K562 (cell line): Measurements from ENCODE around the gene TYMP. TPM values are rescaled to one million over a fixed set of nuclear protein-coding genes. Genes with fewer than 3 reads are reported as not detected.

Source experiments
- ATAC-seq: fragments of 200-7000 bp; cut with Tn5 transposase; 3 replicates; pipeline ENCODE4 v1.9.1; 2020; ENCODE audit warnings: moderate library complexity
- BruUV-seq: library from RNA; stranded (reverse); fragments of 400-500 nt; replicated peaks from 2 replicates; lab custom pipeline; 2021; lab: Mats Ljungman, UMichigan
- CTCF ChIA-PET: fragments of 300-600 bp; formaldehyde crosslinking; extraction: SDS; loops from one replicate; lab custom pipeline; 2021; ENCODE audit warnings: low intra/inter-chr PET ratio; lab: Yijun Ruan, JAX
- POLR2A ChIA-PET: fragments of 300-600, 350-650 bp; sonication (Branson Sonifier 250); formaldehyde crosslinking; extraction: SDS; loops from one replicate; lab custom pipeline; 2021; ENCODE audit warnings: antibody characterized with exemption, inconsistent platforms; lab: Yijun Ruan, JAX
- DNase-seq, 4 experiments: peaks; one replicate each; pipeline versions ENCODE4 v3.0.0 to v3.0.0-alpha.2; 2011 to 2018; ENCODE audit warnings: low spot score in 3 of 4, mixed read lengths in 3 of 4; ENCODE audit errors: extremely low read depth in 1 of 4
- FAIRE-seq: peaks from 2 replicates; lab custom pipeline; 2011; peaks lifted over from hg19 to GRCh38; lab: Jason Lieb, UNC
- H2AFZ ChIP-seq: 2 replicates; pipeline ENCODE4 v1.6.0; 2011; ENCODE audit warnings: low read depth, low read length, control low read depth, inconsistent platforms
- H3K27ac ChIP-seq: fragments of 200-600 bp; 3 replicates; pipeline ENCODE4 v1.8.0; 2011; ENCODE audit warnings: low read depth, mild to moderate bottlenecking, control low read depth, inconsistent platforms, low read length, moderate library complexity, mixed read lengths; ENCODE audit errors: extremely low read depth
- H3K27me3 ChIP-seq, 2 experiments: fragments of 300-600 bp in 1 of 2; 2 replicates in 1 of 2; 3 replicates in 1 of 2; pipeline versions ENCODE4 v1.6.0 to v1.8.0; 2011; ENCODE audit warnings: inconsistent platforms in 2 of 2, low read length in 2 of 2, mild to moderate bottlenecking in 1 of 2, mixed read lengths in 1 of 2, moderate library complexity in 1 of 2; ENCODE audit not compliant: control insufficient read depth in 2 of 2, insufficient read depth in 2 of 2
- H3K36me3 ChIP-seq: fragments of 300-600 bp; 3 replicates; pipeline ENCODE4 v1.8.0; 2011; ENCODE audit warnings: mild to moderate bottlenecking, low read length, inconsistent platforms; ENCODE audit not compliant: control insufficient read depth, insufficient read depth
- H3K4me1 ChIP-seq, 2 experiments: fragments of 200-600 bp in 1 of 2; replicated peaks in 1 of 2; 2 replicates in 1 of 2; 3 replicates in 1 of 2; pipeline versions ENCODE4 v1.5.1 to v1.8.0; 2011; ENCODE audit warnings: inconsistent platforms in 2 of 2, low read length in 2 of 2, mild to moderate bottlenecking in 1 of 2, mixed read lengths in 1 of 2, moderate library complexity in 1 of 2; ENCODE audit not compliant: control insufficient read depth in 2 of 2, insufficient read depth in 2 of 2
- H3K4me2 ChIP-seq: 2 replicates; pipeline ENCODE4 v1.6.1; 2011; ENCODE audit warnings: low read length, control low read depth, inconsistent platforms, mixed read lengths; ENCODE audit not compliant: insufficient read depth
- H3K4me3 ChIP-seq: fragments of 200-600 bp; sonication (generic), shearing (Covaris generic); 2 replicates; pipeline ENCODE4 v1.5.1; 2016; ENCODE audit warnings: control low read depth, inconsistent platforms
- H3K79me2 ChIP-seq: fragments of 200-600 bp; 3 replicates; pipeline ENCODE4 v1.8.0; 2011; ENCODE audit warnings: low read length, inconsistent platforms; ENCODE audit not compliant: control insufficient read depth, insufficient read depth
- H3K9ac ChIP-seq, 2 experiments: 2 replicates each; pipeline versions ENCODE4 v1.6.0 to v1.6.1; 2011; ENCODE audit warnings: low read depth in 2 of 2, low read length in 2 of 2, control low read depth in 1 of 2, inconsistent platforms in 1 of 2, mild to moderate bottlenecking in 1 of 2, mixed read lengths in 1 of 2; ENCODE audit not compliant: insufficient read depth in 1 of 2
- H3K9me1 ChIP-seq: one replicate; pipeline ENCODE4 v1.6.0; 2011; ENCODE audit warnings: inconsistent platforms, mild to moderate bottlenecking, low read length, moderate library complexity; ENCODE audit not compliant: control insufficient read depth, insufficient read depth
- H3K9me3 ChIP-seq: replicated peaks from 2 replicates; pipeline ENCODE4 v1.5.1; 2011; ENCODE audit warnings: low read depth, low read length, inconsistent platforms; ENCODE audit not compliant: control insufficient read depth, insufficient read depth
- H4K20me1 ChIP-seq: replicated peaks from 2 replicates; pipeline ENCODE4 v1.6.1; 2011; ENCODE audit warnings: low read length, inconsistent platforms, mixed read lengths; ENCODE audit not compliant: control insufficient read depth, insufficient read depth
- BRD4 ChIP-seq: fragments of 200-600 bp; sonication (generic); IDR thresholded peaks from 2 replicates; pipeline ENCODE4 v1.6.1; 2017; ENCODE audit warnings: inconsistent platforms
- HNRNPH1 ChIP-seq: fragments of 200-400 bp; formaldehyde crosslinking; optimal IDR thresholded peaks from 2 replicates; pipeline ENCODE3; 2017; ENCODE audit warnings: low read depth, mild to moderate bottlenecking, low read length, moderate library complexity
- JUN ChIP-seq, 2 experiments: sonication (generic) in 1 of 2; formaldehyde crosslinking in 1 of 2; IDR thresholded peaks; 2 replicates each; pipeline versions ENCODE4 v1.6.1 to v1.8.0; 2012 to 2022; ENCODE audit warnings: borderline replicate concordance in 2 of 2, mild to moderate bottlenecking in 2 of 2, improper control_type of control experiment in 1 of 2, low read depth in 1 of 2, low read length in 1 of 2, missing genetic modification reagents in 1 of 2
- NFRKB ChIP-seq: fragments of 450-650 bp; IDR thresholded peaks from 2 replicates; pipeline ENCODE4 v1.6.1; 2016; ENCODE audit warnings: low read depth
- PHF20 ChIP-seq: fragments of 450-650 bp; IDR thresholded peaks from 2 replicates; pipeline ENCODE4 v1.6.1; 2018; ENCODE audit not compliant: partially characterized antibody
- SIN3B ChIP-seq: fragments of 450-650 bp; IDR thresholded peaks from 2 replicates; pipeline ENCODE4 v1.6.1; 2017; ENCODE audit warnings: low read depth, mild to moderate bottlenecking, moderate library complexity
- SRSF3 ChIP-seq: fragments of 200-400 bp; formaldehyde crosslinking; IDR thresholded peaks from 2 replicates; pipeline ENCODE4 v1.6.1; 2016; ENCODE audit warnings: mild to moderate bottlenecking, low read length, moderate library complexity; ENCODE audit not compliant: insufficient read depth
- SUPT5H ChIP-seq: fragments of 450-650 bp; IDR thresholded peaks from 2 replicates; pipeline ENCODE4 v1.6.1; 2016
- TAF1 ChIP-seq: IDR thresholded peaks from 2 replicates; pipeline ENCODE4 v1.6.1; 2011; ENCODE audit warnings: mild to moderate bottlenecking, low read length, moderate library complexity; ENCODE audit not compliant: insufficient read depth, control insufficient read depth, severe bottlenecking; ENCODE audit errors: extremely low read depth
- TAF9B ChIP-seq: fragments of 450-650 bp; IDR thresholded peaks from 2 replicates; pipeline ENCODE4 v1.6.1; 2018; ENCODE audit warnings: mild to moderate bottlenecking; ENCODE audit not compliant: partially characterized antibody
- TEAD1 ChIP-seq, 2 experiments: fragments of 450-650 bp in 1 of 2; sonication (generic) in 1 of 2; formaldehyde crosslinking; IDR thresholded peaks; 2 replicates each; pipeline versions ENCODE4 v1.4.0 to v1.8.0; 2020 to 2022; ENCODE audit warnings: mild to moderate bottlenecking in 2 of 2, missing genetic modification reagents in 1 of 2
- YY1 ChIP-seq, 3 experiments: IDR thresholded peaks; 2 replicates each; pipeline ENCODE4 v1.6.1; 2011; ENCODE audit warnings: low read length in 2 of 3, mild to moderate bottlenecking in 2 of 3, moderate library complexity in 2 of 3, borderline replicate concordance in 1 of 3, control low read depth in 1 of 3, low read depth in 1 of 3; ENCODE audit not compliant: insufficient read depth in 3 of 3, insufficient replicate concordance in 2 of 3, control insufficient read depth in 1 of 3, insufficient read length in 1 of 3; ENCODE audit errors: extremely low read depth in 1 of 3
- ZBTB7A ChIP-seq: IDR thresholded peaks from 2 replicates; pipeline ENCODE4 v1.6.1; 2011; ENCODE audit warnings: low read depth, mild to moderate bottlenecking, low read length, moderate library complexity, borderline replicate concordance; ENCODE audit not compliant: control insufficient read depth
- WGBS: fragments of 100-300 bp; shearing (Covaris generic); methylation state at CpG from one replicate; pipeline ENCODE4 v1.1.6; 2016; ENCODE audit warnings: low coverage, mixed read lengths; ENCODE audit not compliant: insufficient coverage; ENCODE audit errors: missing lambda C conversion rate; 5-methylcytosine and 5-hydroxymethylcytosine counted together
- in situ Hi-C: fragments of 300-500 bp; cut with MboI; formaldehyde crosslinking; loops from 4 replicates; pipeline ENCODE4 v1.15.0; 2018; ENCODE audit warnings: inconsistent platforms, mixed read lengths
- intact Hi-C: fragments of 100-400 bp; cut with micrococcal nuclease; formaldehyde crosslinking; loops from 2 replicates; pipeline ENCODE4 v1.14.2; 2022
- polyA plus RNA-seq, 8 experiments: library from polyadenylated mRNA; depleted of rRNA in 4 of 8; stranded (reverse) in 5 of 8; unstranded in 3 of 8; fragments of >200 nt; fragmentation: Nextera tagmentation in 2 of 8; fragmentation: Illumina TruSeq in 1 of 8; extraction: Ambion mirVana in 2 of 8; extraction: Trizol in 1 of 8; gene quantifications; 2 replicates each; pipeline versions ENCODE4 v1.2.1 to v1.2.3, GENCODE V29; 2011 to 2014; ENCODE audit warnings: inconsistent platforms in 1 of 8, missing spikeins in 1 of 8
- total RNA-seq, 7 experiments: library from RNA; depleted of rRNA in 6 of 7; stranded (reverse); fragments of >200 nt in 6 of 7; fragmentation: Illumina TruSeq in 2 of 7; extraction: Trizol in 2 of 7; gene quantifications; 2 replicates each; pipeline versions ENCODE4 v1.2.1 to v1.2.3, GENCODE V29; 2011 to 2021; ENCODE audit warnings: low replicate concordance in 1 of 7
- TF ChIP-seq, protein P1 (sequence below): fragments of 450-650 bp; IDR thresholded peaks from 2 replicates; pipeline ENCODE4 v1.7.1; 2018; ENCODE audit warnings: mild to moderate bottlenecking, low read depth; ENCODE audit not compliant: partially characterized antibody
- TF ChIP-seq, protein P2 (sequence below): fragments of 250-450 bp; sonication (Bioruptor Pico); IDR thresholded peaks from 2 replicates; pipeline ENCODE4 v1.4.0; 2020; ENCODE audit warnings: mild to moderate bottlenecking

The TYMP gene
- total and polyA plus RNA-seq, 9 of the 15 experiments (the other 6 are each of a cell fraction or from before 2014, with no cell fraction given): 0.03 to 4.0 (median 2.4) TPM; not detected in 4

DNA sequence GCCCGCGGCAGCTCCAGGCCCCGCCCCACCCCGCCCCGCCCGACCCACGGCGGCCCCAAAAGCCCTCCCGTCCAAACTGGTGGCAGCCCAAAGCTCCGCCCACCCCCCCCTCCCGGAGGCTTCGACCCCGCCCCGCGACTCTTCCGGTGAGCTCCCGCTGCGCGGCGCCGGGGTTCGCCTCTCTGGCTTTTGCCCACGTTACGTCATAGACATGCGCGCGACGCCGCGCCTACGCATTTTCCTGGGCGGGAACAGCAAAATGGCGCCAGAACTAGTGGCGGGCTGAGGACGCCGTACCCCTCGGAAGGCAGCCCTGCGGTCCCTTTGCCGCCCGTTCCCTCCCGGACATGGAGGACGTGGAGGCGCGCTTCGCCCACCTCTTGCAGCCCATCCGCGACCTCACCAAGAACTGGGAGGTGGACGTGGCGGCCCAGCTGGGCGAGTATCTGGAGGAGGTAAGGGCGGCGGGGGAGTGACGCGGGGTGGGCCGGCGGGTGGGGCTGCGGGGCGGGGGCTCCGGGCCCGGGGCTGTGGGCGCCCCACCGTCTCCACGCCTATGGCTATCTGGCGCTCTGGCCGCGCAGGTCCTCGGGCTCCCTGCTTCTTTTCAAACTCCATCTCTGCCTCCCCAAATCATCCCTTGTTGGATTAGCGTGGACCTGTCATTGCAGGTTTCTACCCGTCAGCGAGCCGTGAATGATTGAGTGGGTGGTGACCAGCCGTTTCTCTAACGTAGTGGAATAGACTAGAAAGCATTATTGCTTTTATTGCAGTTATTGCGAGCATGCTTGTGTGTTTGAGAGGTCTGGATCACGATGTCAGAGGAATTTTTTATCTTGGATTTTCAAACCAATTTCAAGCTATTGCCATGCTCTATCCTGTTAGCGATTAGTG is 21.6 kb downstream of the TYMP start, which contains the start of gene NCAPH2:
Gene NCAPH2 (plus strand): TSS at position 234 of the 894 bp plus-strand sequence. CDS start 114 bp downstream, at position 348.
- H4K20me1 ChIP-seq: no peaks in the 10 kb centered on the region
- no TSS peak for BruUV-seq
- ChIA-PET POLR2A (interaction anchor here (0.6 to 5.7 kb wide), 8 partner anchors 10 to 186 kb away, joined by 3 to 65 read pairs (median 3); partner anchors contain the start of genes MIOX and SCO2), CTCF (no interaction called here)
- H3K4me2 ChIP-seq: peak within 1 kb of the TSS; percentile 91
- H3K79me2 ChIP-seq: peaks cover 52% of the 10 kb centered on the region
- peak within 1 kb of the TSS; percentile 87 to 99 for H3K9ac ChIP-seq
- intact Hi-C loops (no loop called here), in situ Hi-C loops (no loop called here)
- peak; percentile 72 to 97 (median 86) for DNase-seq
- peak within 1 kb of the TSS; percentile 98 for H3K27ac ChIP-seq
- H3K4me1 ChIP-seq: peaks cover 0 to 31% of the 10 kb centered on the region in 2 experiments; a peak in 3 of 5 replicates
- no peaks in the 10 kb centered on the region for H3K27me3 ChIP-seq
- H2AFZ ChIP-seq: peak within 1 kb of the TSS; percentile 93
- 2% methylated on average over 21 of the region's 76 CpGs for WGBS
- H3K9me1 ChIP-seq: no peaks in the 10 kb centered on the region
- peaks cover 33% of the 10 kb centered on the region; the same call in 1 of the 3 replicates for H3K36me3 ChIP-seq
- H3K4me3 ChIP-seq: peak within 1 kb of the TSS; percentile 87
- H3K9me3 ChIP-seq: no peaks in the 10 kb centered on the region
- ATAC-seq: peak; percentile 81
- peak; percentile 84 for FAIRE-seq
- TF ChIP-seq BRD4 (no peak), TAF1 (peak; percentile 90), SIN3B (peak; percentile 99), HNRNPH1 (no peak), SUPT5H (peak; percentile 85), JUN (IDR thresholded peaks at IDR 0.05; ENCODE audit: borderline replicate concordance, low read depth, low read length) (peak; percentile 18; the same call in 1 of the 2 replicates), JUN (CRISPR knock-in tag; IDR thresholded peaks at IDR 0.05; ENCODE audit: borderline replicate concordance) (no peak), NFRKB (peak; percentile 74; the same call in 1 of the 2 replicates), ZBTB7A (peak; percentile 22; the same call in 1 of the 2 replicates), PHF20 (peak; percentile 88), SRSF3 (no peak), YY1 (IDR thresholded peaks at IDR 0.05; ENCODE audit: borderline replicate concordance in 1 of 3, control insufficient read depth in 1 of 3, extremely low read depth in 1 of 3, insufficient read depth in 3 of 3, insufficient read length in 1 of 3, insufficient replicate concordance in 2 of 3, low read depth in 1 of 3, low read length in 2 of 3) (peak; percentile 79 to 94 (median 93)), TAF9B (peak; percentile 94), TEAD1 (CRISPR knock-in tag; IDR thresholded peaks at IDR 0.05) (no peak; a peak in 1 of 4 replicates)
- TF ChIP-seq, protein P1, sequence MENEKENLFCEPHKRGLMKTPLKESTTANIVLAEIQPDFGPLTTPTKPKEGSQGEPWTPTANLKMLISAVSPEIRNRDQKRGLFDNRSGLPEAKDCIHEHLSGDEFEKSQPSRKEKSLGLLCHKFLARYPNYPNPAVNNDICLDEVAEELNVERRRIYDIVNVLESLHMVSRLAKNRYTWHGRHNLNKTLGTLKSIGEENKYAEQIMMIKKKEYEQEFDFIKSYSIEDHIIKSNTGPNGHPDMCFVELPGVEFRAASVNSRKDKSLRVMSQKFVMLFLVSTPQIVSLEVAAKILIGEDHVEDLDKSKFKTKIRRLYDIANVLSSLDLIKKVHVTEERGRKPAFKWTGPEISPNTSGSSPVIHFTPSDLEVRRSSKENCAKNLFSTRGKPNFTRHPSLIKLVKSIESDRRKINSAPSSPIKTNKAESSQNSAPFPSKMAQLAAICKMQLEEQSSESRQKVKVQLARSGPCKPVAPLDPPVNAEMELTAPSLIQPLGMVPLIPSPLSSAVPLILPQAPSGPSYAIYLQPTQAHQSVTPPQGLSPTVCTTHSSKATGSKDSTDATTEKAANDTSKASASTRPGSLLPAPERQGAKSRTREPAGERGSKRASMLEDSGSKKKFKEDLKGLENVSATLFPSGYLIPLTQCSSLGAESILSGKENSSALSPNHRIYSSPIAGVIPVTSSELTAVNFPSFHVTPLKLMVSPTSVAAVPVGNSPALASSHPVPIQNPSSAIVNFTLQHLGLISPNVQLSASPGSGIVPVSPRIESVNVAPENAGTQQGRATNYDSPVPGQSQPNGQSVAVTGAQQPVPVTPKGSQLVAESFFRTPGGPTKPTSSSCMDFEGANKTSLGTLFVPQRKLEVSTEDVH: peak; percentile 89
- TF ChIP-seq, protein P2, sequence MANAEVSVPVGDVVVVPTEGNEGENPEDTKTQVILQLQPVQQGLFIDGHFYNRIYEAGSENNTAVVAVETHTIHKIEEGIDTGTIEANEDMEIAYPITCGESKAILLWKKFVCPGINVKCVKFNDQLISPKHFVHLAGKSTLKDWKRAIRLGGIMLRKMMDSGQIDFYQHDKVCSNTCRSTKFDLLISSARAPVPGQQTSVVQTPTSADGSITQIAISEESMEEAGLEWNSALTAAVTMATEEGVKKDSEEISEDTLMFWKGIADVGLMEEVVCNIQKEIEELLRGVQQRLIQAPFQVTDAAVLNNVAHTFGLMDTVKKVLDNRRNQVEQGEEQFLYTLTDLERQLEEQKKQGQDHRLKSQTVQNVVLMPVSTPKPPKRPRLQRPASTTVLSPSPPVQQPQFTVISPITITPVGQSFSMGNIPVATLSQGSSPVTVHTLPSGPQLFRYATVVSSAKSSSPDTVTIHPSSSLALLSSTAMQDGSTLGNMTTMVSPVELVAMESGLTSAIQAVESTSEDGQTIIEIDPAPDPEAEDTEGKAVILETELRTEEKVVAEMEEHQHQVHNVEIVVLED (CRISPR knock-in tag): peak; percentile 60
